Measurements from ENCODE around the gene PASK.

The PASK gene

DNA sequence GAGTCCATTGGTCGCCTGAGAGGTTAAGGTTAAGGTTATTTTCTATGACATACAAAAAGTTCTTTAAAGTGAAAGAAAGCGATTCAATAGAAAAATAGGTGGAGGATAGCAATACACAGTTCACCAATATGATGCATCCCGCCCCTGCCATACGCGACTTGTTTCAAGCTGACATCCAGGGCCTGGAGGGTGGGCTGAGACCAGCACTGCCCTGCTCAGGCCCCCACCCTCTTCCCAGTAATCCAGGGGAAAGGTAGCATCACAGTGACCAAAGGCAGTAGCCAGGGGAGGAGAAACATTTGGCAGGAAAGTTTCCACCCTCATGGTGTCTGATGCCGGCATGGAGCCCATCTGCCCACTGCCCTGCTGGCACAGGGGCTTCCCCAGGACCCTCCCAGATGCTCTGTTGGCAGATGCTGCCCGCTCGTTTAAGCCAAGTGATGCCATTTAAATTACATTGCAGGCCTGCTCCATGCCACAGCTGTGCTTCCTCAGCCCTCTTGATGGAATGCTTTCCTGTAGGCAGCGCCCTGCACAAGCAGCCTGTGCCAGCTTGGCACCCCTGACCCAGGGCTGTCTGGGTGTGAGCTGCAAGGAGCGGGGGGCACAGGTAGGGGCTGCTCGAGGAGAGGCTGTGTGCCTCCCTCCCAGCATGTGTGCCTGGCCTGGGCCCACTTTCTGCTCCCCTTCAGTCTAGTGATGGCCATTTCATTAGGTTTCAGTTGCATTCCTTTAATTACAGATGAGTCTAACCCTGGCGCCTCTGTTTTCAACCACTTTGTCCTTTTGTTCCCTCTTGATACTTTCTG is 28.5 kb upstream of the PASK start:
- H3K4me3 ChIP-seq (ENCODE audit: low read length) = no peak overlapping the region
- peaks cover 4% of the 10 kb centered on the region for H3K36me3 ChIP-seq (ENCODE audit: control insufficient read depth, insufficient read depth, low read length)
- H3K27me3 ChIP-seq (ENCODE audit: control insufficient read depth, insufficient read depth, low read length) = no peaks in the 10 kb centered on the region
- H3K4me1 ChIP-seq (ENCODE audit: control insufficient read depth, insufficient read depth, low read length) = no peaks in the 10 kb centered on the region
- no peaks in the 10 kb centered on the region for H3K9me3 ChIP-seq (ENCODE audit: control insufficient read depth, low read length)
- no peak overlapping the region for H3K9ac ChIP-seq (ENCODE audit: low read length)

- no peak overlapping the region for H3K4me3 ChIP-seq (ENCODE audit: low read length)
- H3K9me3 ChIP-seq (ENCODE audit: control insufficient read depth, low read length) = no peaks in the 10 kb centered on the region
- H3K36me3 ChIP-seq (ENCODE audit: control insufficient read depth, insufficient read depth, low read length) = peaks cover 12% of the 10 kb centered on the region
- no peaks in the 10 kb centered on the region for H3K27me3 ChIP-seq (ENCODE audit: control insufficient read depth, insufficient read depth, low read length)
- H3K4me1 ChIP-seq (ENCODE audit: control insufficient read depth, insufficient read depth, low read length) = no peaks in the 10 kb centered on the region
- no peak overlapping the region for H3K9ac ChIP-seq (ENCODE audit: low read length)
These were observed 24.3 kb upstream of the PASK start for GRCh38 chr2:241173557-241173956.

- no peak overlapping the region for H3K4me3 ChIP-seq (ENCODE audit: low read length)
- H3K36me3 ChIP-seq (ENCODE audit: control insufficient read depth, insufficient read depth, low read length) = peaks cover 15% of the 10 kb centered on the region
These were observed 19.1 kb upstream of the PASK start for GRCh38 chr2:241168366-241168765.

DNA sequence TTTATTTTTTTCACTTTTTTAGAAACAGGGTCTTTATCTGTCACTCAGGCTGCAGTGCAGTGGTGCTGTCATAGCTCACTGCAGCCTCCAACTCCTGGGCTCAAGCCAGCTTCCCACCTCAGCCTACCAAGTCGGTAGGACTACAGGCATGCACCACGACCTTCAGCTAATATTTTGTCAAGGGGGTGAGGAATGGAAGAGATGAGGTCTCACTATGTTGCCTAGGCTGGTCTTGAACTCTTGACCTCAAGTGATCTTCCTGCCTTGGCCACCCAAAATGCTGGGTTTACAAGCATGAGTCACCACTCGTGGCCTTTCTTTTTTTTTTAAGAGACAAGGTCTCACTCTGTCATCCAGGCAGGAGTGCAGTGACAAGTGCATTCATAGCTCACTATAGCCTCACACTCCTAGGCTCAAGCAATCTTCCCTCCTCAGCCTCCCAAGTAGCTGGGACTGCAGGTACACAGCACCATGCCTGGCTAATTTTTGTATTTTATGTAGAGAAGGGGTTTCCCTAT is 14.4 kb upstream of the PASK start:
- H3K4me3 ChIP-seq (ENCODE audit: low read length) = no peak overlapping the region

More at GRCh38 chr2:241168366-241168765, 19.1 kb upstream of the PASK start:
- no peaks in the 10 kb centered on the region for H3K9me3 ChIP-seq (ENCODE audit: control insufficient read depth, low read length)
- H3K9ac ChIP-seq (ENCODE audit: low read length) = no peak overlapping the region
- no peaks in the 10 kb centered on the region for H3K27me3 ChIP-seq (ENCODE audit: control insufficient read depth, insufficient read depth, low read length)
- no peaks in the 10 kb centered on the region for H3K4me1 ChIP-seq (ENCODE audit: control insufficient read depth, insufficient read depth, low read length)

DNA sequence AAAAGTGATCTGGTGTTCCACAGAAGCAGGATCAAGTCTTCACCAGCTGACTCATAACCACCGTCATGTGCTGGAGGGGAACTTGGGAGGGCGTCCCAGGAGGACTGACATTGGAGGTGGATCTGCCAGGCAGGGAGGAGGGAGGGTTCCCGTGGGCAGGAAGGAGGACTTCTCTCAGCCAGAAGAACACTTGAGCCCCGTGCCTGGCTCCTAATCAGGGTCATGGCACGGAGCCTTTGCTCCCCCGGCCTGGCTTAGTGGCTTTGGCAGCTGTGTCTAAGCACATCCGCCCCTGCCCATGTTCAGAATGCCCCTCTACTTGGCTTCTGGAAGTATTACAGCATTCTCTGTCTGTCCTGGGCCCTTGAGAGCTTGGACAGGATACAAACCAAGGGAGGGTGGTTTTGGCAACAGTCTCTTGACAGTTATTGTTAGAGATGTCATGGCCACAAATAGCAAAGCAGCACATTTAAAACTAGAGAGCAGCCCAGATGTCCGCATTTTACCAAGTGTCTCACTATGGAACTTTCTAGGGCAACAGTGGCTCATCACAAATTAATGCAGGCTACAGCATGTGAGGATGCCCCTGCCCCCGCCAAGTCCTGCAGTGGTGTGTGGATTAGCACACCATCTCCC is 12.5 kb upstream of the PASK start:
- Histone ChIP-seq H3K9ac (ENCODE audit: low read length) (no peak overlapping the region), H3K27me3 (ENCODE audit: control insufficient read depth, insufficient read depth, low read length) (no peaks in the 10 kb centered on the region), H3K4me1 (ENCODE audit: control insufficient read depth, insufficient read depth, low read length) (no peaks in the 10 kb centered on the region), H3K4me3 (ENCODE audit: low read length) (no peak overlapping the region), H3K36me3 (ENCODE audit: control insufficient read depth, insufficient read depth, low read length) (peaks cover 5% of the 10 kb centered on the region), H3K9me3 (ENCODE audit: control insufficient read depth, low read length) (no peaks in the 10 kb centered on the region)

More for the DNA sequence above, 14.4 kb upstream of the PASK start:
- H3K9ac ChIP-seq (ENCODE audit: low read length) = no peak overlapping the region
- H3K36me3 ChIP-seq (ENCODE audit: control insufficient read depth, insufficient read depth, low read length) = peaks cover 7% of the 10 kb centered on the region
- no peaks in the 10 kb centered on the region for H3K9me3 ChIP-seq (ENCODE audit: control insufficient read depth, low read length)
- no peaks in the 10 kb centered on the region for H3K27me3 ChIP-seq (ENCODE audit: control insufficient read depth, insufficient read depth, low read length)
- no peaks in the 10 kb centered on the region for H3K4me1 ChIP-seq (ENCODE audit: control insufficient read depth, insufficient read depth, low read length)

GRCh38 chr2:241160318-241160717 is 11.0 kb upstream of the PASK start:
- Histone ChIP-seq H3K27me3 (ENCODE audit: control insufficient read depth, insufficient read depth, low read length) (no peaks in the 10 kb centered on the region), H3K36me3 (ENCODE audit: control insufficient read depth, insufficient read depth, low read length) (no peaks in the 10 kb centered on the region), H3K9me3 (ENCODE audit: control insufficient read depth, low read length) (no peaks in the 10 kb centered on the region), H3K4me1 (ENCODE audit: control insufficient read depth, insufficient read depth, low read length) (no peaks in the 10 kb centered on the region), H3K9ac (ENCODE audit: low read length) (no peak overlapping the region), H3K4me3 (ENCODE audit: low read length) (no peak overlapping the region)

DNA sequence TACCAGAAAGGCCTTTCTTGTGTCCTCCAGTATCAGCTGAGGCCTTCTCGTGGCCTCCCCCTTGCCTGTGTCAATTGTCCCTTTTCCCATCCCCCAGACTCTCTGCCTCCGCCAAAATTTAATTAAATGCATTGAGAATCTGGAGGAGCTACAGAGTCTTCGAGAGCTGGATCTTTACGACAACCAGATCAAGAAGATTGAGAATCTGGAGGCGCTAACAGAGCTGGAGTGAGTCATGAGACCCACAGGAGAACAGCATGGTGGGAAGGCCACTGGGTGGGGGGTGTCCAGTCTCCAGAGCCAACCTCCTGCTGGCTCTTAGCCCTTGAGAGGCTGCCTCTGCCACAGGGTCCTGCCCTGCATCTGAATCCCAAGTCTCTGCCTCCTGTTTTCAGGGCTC is 9.8 kb upstream of the PASK start:
- no peaks in the 10 kb centered on the region for H3K4me1 ChIP-seq (ENCODE audit: control insufficient read depth, insufficient read depth, low read length)
- no peak overlapping the region for H3K4me3 ChIP-seq (ENCODE audit: low read length)
- no peaks in the 10 kb centered on the region for H3K27me3 ChIP-seq (ENCODE audit: control insufficient read depth, insufficient read depth, low read length)
- no peak overlapping the region for H3K9ac ChIP-seq (ENCODE audit: low read length)
- H3K36me3 ChIP-seq (ENCODE audit: control insufficient read depth, insufficient read depth, low read length) = no peaks in the 10 kb centered on the region
- no peaks in the 10 kb centered on the region for H3K9me3 ChIP-seq (ENCODE audit: control insufficient read depth, low read length)

- no peaks in the 10 kb centered on the region for H3K9me3 ChIP-seq (ENCODE audit: control insufficient read depth, low read length)
- H3K4me3 ChIP-seq (ENCODE audit: low read length) = no peak overlapping the region
- no peak overlapping the region for H3K9ac ChIP-seq (ENCODE audit: low read length)
- no peaks in the 10 kb centered on the region for H3K36me3 ChIP-seq (ENCODE audit: control insufficient read depth, insufficient read depth, low read length)
- no peaks in the 10 kb centered on the region for H3K27me3 ChIP-seq (ENCODE audit: control insufficient read depth, insufficient read depth, low read length)
- H3K4me1 ChIP-seq (ENCODE audit: control insufficient read depth, insufficient read depth, low read length) = no peaks in the 10 kb centered on the region
These were observed 9.3 kb upstream of the PASK start for GRCh38 chr2:241158546-241158900.

DNA sequence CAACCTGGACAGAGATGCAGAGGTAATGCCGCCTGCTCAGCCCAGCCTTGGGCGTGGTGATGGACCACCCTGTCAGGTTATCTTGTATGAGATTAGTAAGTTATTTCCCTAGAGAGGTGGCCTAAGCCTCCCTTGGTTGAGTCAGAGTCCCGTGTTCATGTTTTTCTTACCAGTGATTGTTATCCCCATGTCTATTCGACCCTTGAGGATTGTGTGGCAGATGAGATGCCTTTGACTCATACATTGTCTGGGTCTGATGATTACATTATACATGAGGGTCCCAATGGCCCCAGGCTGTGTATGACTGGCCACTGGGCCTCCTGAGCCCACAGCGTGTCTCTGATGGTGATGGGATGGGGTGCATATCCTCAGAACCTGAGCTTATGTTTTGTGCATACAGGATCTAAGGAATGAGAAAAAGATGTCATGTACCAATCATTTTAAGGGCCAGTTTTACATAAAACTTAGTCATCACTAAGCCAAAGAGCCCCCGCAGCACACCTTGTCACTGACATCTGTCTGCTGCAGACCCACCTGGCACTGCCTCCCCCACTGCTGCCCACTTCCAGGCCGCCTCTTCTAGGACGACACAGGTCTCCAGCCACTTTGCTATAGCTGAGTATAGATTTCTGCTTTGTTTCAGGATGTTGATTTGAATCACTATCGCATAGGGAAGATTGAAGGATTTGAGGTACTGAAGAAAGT is 8.7 kb upstream of the PASK start:
- no peaks in the 10 kb centered on the region for H3K36me3 ChIP-seq (ENCODE audit: control insufficient read depth, insufficient read depth, low read length)
- H3K4me3 ChIP-seq (ENCODE audit: low read length) = no peak overlapping the region
- H3K9me3 ChIP-seq (ENCODE audit: control insufficient read depth, low read length) = no peaks in the 10 kb centered on the region
- no peaks in the 10 kb centered on the region for H3K4me1 ChIP-seq (ENCODE audit: control insufficient read depth, insufficient read depth, low read length)
- H3K9ac ChIP-seq (ENCODE audit: low read length) = no peak overlapping the region
- no peaks in the 10 kb centered on the region for H3K27me3 ChIP-seq (ENCODE audit: control insufficient read depth, insufficient read depth, low read length)

GRCh38 chr2:241156971-241157441 is 7.7 kb upstream of the PASK start:
- H3K36me3 ChIP-seq (ENCODE audit: control insufficient read depth, insufficient read depth, low read length) = no peaks in the 10 kb centered on the region
- H3K4me1 ChIP-seq (ENCODE audit: control insufficient read depth, insufficient read depth, low read length) = no peaks in the 10 kb centered on the region
- H3K9ac ChIP-seq (ENCODE audit: low read length) = no peak overlapping the region
- H3K9me3 ChIP-seq (ENCODE audit: control insufficient read depth, low read length) = no peaks in the 10 kb centered on the region
- no peaks in the 10 kb centered on the region for H3K27me3 ChIP-seq (ENCODE audit: control insufficient read depth, insufficient read depth, low read length)
- no peak overlapping the region for H3K4me3 ChIP-seq (ENCODE audit: low read length)

GRCh38 chr2:241155936-241156335 is 6.7 kb upstream of the PASK start:
- Histone ChIP-seq H3K4me1 (ENCODE audit: control insufficient read depth, insufficient read depth, low read length) (peaks cover 6% of the 10 kb centered on the region), H3K4me3 (ENCODE audit: low read length) (no peak overlapping the region), H3K36me3 (ENCODE audit: control insufficient read depth, insufficient read depth, low read length) (no peaks in the 10 kb centered on the region), H3K27me3 (ENCODE audit: control insufficient read depth, insufficient read depth, low read length) (no peaks in the 10 kb centered on the region), H3K9ac (ENCODE audit: low read length) (no peak overlapping the region), H3K9me3 (ENCODE audit: control insufficient read depth, low read length) (no peaks in the 10 kb centered on the region)

GRCh38 chr2:241154915-241155314 is 5.6 kb upstream of the PASK start:
- H3K9ac ChIP-seq (ENCODE audit: low read length) = no peak overlapping the region
- no peak overlapping the region for H3K4me3 ChIP-seq (ENCODE audit: low read length)
- peaks cover 8% of the 10 kb centered on the region for H3K4me1 ChIP-seq (ENCODE audit: control insufficient read depth, insufficient read depth, low read length)
- H3K36me3 ChIP-seq (ENCODE audit: control insufficient read depth, insufficient read depth, low read length) = no peaks in the 10 kb centered on the region
- H3K27me3 ChIP-seq (ENCODE audit: control insufficient read depth, insufficient read depth, low read length) = no peaks in the 10 kb centered on the region
- H3K9me3 ChIP-seq (ENCODE audit: control insufficient read depth, low read length) = no peaks in the 10 kb centered on the region

All from mucosa of stomach (tissue), 1 donor.